GM21619 (cell line): ENCODE results near the gene CDH26.

Source experiments
- ATAC-seq: cut with Tn5 transposase; IDR thresholded peaks from one replicate; pipeline ENCODE4 v1.9.1; 2021; ENCODE audit not compliant: unreplicated experiment

The CDH26 gene

DNA sequence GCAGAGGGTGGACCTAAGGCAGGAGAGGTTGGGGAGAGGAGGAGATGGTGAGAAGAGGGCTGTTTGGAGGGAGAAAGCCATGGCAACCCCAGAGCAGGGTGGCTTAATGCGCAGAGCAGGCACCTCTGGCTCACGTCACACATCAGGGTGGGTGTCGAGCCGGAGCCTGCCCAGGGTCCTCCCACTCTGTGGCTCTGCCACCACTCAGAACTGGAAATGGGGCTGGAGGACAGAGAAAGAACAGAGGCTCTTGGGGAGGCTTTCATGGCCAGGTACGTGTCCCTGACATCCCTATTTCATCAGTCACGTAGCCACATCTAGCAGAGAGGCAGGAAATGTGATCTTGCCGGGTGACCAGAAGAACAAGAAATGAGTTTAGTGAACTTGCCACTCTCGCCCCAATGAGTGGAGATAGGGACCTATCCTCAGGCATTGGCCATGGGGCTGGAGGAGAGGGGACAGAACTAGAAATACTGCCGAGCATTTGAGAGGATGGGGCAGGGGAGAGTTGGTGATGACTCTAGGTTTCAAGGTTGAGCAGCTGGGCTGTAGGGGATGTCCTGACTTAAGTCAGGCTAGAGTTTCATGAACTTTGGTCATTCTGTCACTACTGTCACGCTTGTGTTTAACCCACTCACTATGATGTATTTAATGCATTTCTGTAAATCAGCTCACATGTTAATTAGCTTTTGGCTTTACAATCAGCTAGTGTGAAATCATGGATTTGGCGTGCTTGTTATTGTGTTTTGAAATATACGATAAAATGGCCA, 52.7 kb downstream of the CDH26 start:
- ATAC-seq, result no peak

DNA sequence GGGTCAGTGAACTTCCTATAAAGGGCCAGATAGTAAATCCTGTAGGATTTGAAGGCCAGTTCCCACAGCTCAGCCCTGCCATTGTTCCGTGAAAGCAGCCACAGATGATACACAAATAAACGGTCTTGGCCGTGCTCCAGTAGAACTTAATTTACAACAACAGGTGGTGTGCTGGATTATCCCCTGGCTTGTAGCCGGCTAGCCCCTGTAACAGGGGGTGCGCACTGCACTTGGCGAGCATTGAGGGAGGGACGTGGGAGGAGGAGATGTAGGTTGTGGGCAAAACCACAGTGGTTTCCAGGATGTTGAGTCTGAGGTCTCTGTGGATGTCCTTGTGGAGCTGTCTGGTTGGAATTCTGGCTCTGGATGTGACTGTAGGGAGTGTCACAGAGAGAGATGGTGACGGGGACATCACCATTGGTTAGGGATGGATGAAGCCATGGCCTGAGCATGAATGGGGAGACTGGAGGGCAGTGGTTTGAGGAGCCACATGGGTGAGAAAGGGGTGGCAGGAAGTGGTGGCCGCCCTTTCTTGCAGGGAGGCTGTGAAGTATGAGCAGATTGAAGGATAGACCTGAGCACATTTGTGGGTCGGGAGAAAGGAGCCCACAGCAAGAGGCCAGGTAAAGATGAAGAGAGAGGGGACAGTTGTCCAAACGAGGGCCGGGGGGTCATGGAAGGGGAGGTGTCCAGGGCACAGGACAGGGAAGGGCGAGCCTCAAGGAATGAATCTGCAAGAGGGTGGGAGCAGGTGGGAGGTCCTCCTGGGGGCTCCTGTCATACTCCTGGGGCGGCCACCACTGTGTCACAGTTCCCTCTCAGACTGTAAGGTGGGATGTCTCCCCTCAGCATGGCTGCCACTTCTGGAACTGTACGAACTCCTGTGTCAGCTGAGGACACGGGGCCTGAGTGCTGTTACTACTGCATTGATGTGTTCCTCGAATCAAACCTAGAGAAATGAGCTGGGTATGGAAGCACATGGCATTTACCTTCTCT, 53.6 kb downstream of the CDH26 start:
- ATAC-seq, result no peak

DNA sequence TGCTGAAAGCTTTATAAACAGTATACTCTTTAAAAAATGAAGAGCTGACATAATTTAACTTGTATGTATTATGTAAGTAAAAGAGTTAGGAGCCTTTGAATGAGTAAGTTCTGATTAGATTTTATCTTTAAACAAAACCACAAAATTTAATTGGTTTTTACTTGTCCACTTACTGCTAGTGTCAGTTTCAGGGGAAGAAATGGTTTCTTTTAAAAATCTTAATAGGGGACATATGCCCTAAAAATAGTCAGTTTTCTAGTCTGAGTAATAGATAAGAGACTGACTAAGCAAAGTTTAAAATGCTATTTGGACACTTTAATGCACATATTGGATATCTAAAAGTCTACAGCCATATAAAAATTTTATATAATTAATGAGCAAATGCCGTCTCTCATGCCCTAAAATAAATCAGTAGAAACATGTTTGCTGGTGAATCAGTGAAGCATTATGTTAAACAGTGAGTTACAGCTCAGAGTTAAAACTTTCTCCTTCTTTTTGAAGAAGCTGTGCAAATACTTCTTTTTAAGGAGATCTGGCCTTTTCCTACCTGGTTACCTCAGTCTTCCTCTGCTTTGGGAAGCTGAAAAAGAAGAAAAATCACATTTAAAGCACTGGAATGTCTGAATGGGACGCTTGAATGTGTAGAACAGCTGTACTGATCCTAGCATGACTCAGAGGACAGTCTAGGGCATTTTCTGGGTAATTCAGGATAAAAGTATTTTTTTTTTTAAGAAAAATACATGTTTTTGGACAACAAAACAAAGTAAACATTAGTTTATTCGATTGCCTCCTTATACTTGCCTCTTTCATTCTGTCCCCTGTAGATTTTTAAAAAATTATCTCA, 55.3 kb downstream of the CDH26 start:
- ATAC-seq, result no peak

DNA sequence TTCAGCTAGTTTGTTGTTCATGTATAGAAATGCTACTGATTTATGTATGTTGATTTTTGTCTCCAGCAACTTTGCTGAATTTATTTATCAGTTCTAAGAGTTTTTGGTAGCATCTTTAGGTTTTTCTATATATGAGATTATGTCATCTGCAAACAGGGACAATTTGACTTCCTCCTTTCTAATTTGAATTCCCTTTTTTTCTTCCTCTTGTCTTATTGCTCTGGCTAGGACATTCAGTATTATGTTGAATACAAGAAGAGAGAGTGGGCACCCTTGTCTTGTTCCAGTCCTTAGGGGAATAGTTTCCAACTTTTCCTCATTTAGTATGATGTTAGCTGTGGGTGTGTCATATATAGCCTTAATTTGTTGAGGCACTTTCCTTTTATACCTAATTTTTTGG, 58.2 kb downstream of the CDH26 start:
- ATAC-seq, result no peak

DNA sequence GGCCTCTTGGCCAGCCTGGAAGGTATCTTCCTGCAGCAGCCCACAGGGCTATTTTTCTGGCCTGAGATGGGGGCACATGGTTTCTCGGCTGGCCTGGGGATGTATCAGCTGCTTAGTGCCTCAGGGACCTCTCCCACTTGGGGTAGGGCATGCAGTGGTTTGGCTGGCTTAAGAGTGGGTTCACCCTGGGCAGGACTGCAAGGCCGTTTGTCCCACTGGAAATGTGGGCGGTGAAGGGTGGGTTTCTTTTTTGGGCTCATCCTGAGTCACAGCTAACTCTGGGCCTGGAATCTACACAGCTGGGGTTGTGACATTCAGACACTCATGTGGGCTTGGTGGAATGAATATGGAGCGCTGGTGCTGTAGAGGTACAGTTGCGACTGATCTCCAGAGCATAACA, 62.0 kb downstream of the CDH26 start:
- no peak for ATAC-seq

DNA sequence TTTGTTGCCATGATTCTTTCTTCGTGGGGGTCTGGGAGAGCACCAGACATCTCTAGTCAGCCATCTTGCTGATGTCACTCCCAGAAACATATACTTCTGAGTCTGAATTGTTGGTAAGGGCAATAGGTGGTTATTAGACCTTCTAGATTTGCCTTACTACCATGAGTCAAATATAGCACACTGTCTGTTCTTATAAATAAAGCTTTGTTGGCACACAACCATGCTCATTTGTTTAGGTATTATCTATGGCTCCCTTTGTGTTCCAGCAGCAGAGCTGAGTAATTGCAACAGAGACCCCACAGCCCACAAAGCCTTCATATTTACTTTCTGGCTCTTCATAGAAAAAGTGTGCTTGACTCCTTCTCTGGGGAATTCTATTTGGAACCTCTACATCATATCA, 62.9 kb downstream of the CDH26 start:
- no peak for ATAC-seq

DNA sequence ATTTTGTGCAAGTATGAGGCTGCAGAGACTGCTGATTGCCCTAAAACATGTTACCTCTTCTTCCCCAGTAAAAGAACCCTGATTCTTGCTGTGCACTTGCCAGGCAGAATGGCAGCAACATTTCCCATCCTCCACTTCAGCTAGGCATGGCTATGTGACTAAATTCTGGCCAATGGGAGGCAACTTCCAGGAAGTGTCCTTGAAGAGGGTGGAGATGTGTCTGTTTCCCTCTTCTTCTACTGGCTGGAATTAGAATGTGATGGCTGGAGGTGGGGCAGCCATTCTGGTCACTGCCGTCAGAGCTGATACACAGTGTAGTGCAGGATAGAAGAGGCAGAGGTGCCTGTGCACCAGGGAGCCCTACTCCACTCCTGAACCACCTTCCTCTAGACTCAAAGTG, 64.6 kb downstream of the CDH26 start:
- ATAC-seq, result no peak

DNA sequence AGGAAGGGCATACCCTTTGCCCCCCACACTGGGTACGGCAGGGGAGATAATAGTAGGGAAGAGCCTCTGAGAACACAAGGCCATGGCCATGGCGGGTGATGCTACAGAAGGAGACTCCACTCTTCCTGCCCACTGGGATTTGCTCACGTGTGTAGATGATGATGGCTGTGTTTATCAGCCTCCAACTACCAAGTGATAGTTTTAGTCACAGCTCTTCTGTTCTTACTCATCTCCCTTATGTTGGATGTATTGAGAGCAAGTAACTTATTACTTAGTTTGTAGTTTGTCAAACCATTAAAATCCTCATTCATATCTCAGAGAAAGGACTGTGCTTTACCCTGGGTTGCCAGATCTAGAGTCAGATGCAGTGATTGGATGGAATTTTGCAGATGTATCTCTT, 66.0 kb downstream of the CDH26 start:
- no peak for ATAC-seq

DNA sequence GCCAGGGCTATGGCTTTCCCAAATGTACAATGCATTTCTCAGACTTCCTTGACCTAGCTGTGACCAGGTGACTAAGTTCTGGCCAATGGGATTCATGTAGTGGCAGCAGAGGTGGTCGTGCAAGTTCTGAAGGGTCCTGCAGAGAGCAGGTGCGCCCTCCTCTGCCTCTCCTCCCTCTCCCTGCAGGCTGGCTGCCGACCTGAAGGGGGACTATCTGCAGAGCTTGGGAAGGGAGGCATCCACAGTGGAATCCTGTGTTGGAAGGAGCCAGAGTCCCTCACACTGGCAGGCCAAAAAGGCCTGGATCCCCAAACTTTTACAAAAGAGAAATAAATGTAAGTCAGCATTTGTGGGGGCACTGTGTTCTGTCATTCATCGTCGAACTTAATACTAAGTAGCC, 66.6 kb downstream of the CDH26 start:
- ATAC-seq, result no peak

DNA sequence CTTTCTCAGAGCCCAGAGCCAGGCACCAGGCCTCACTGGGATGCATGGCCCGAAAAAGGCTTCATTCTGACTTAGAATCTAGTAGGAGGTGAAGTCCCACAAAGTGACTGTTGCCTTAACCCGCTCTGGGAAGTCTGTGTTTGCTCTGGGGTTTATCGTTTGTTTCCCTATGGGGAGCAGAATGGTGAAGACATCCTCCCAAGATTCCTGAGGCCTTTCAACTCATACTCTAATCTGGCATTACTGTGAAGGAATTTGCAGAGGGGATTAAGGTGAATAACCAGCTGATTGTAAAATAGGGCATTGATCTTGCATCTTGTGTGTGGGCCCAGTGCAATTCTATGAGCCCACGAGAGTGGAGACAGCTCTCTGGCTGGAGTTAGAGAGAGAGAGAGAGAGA, 67.8 kb downstream of the CDH26 start:
- ATAC-seq, result no peak

DNA sequence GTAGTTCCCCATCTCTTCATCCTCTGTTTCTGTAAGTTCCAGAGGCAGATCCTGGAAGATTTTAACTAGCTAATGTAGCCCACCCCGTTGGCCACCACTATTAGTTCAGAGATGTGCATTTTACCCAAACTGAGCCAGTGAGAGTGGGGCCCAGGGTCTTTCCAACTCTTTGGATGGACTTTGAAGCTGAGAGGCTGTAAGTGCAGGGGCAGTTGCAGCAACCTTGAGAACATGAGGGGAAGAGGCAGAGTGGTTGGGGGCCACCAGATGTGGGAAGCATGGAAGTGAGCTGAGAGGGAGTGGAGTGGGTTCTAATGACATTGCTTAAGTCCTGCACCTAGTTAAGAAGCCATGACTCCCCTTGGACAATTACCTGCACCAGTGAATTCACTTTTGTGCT, 72.2 kb downstream of the CDH26 start:
- no peak for ATAC-seq

DNA sequence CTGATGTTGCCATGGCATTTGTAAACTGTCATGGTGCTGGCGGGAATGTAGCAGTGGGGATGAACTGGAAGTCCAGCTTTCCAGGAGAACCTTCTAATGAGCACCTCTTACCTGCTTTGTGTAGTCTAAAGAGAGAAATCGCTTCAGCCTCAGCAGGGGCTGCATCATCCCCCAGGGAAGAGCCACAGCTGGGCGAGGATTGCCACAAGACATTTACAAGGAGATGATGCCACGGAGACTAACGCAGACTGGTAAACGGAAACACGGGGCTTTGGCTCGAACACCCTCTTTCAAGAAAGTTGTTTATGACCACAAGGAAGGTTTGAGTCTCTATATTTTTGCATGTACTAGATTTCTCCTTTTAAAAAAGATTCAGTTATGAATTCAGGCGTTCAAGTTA, 72.9 kb downstream of the CDH26 start:
- no peak for ATAC-seq

DNA sequence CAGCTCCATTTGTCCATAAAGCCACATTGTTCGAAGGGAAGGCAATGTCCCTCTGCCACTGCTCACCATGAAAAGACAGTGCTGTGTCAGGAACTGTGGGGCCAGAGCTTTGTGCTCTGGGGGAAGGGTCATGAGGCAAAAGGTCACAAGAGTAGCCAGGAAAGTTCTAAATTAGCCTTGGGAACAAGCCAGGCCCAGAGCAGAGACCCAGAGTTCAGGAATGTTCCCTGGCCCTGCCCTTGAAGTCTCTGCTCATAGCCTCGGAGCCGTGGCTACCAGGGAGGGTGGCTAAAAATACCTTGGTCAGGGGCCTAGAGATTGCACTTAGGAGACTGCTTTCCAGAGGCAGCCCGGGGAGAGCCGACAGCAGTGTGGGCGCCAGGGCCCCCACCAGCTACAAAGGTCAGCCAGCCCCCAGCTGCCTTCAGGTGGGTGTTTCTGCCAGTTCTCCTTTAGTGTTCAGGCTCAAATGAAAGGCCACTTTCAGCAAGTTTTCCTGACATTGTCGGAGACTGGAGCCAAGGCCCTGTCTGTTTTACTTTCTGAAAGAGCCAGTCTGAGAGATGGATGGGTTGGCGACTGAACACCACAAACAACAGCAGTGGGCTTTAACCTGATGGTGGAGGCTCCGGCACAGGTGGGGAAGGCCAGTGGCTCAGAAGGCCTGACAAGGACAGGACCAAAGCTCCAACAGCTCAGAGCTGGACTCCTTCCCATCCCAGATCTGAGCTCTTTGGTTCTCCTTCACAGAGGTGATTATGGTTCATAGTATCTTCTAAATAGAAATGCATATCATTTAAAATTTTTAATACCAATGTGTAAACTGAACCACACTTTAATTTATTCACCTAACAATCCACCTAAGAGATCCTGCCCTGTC, 76.2 kb downstream of the CDH26 start:
- no peak for ATAC-seq

DNA sequence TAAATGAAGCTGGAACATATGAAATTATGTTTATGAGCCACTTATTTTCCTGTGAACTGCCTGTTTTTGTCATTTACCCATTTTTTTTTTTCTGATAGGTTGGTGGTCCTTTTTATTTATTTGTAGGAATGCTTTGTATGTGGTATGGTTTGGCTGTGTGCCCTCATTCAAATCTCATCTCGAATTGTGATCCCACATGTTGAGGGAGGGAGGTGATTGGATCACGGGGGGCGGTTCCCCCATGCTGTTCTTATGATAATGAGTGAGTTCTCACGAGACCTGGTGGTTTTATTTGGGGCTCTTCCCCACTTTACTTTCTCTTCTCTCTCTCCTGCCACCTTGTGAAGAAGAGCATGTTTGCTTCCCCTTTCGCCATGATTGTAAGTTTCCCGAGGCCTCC, 77.3 kb downstream of the CDH26 start:
- no peak for ATAC-seq

DNA sequence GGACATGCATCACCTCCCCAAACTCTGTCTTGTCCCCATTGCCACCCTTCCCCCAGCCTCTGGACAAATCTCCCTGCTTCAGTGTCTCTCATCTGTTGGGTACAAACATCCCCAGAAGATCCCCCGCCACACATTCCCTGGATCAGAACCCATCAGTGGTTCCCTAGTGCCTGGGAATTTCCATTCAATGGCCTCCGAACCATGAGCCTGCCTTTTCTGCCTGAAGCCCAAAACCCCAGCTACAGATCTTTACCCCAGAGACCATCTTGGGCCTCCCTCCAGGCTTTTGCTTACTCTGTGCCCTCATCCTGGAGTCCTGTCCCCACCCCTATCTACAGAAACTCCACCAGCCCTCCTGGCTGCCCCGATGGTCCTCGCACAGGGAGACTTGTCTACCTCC, 78.1 kb downstream of the CDH26 start:
- ATAC-seq, result no peak

DNA sequence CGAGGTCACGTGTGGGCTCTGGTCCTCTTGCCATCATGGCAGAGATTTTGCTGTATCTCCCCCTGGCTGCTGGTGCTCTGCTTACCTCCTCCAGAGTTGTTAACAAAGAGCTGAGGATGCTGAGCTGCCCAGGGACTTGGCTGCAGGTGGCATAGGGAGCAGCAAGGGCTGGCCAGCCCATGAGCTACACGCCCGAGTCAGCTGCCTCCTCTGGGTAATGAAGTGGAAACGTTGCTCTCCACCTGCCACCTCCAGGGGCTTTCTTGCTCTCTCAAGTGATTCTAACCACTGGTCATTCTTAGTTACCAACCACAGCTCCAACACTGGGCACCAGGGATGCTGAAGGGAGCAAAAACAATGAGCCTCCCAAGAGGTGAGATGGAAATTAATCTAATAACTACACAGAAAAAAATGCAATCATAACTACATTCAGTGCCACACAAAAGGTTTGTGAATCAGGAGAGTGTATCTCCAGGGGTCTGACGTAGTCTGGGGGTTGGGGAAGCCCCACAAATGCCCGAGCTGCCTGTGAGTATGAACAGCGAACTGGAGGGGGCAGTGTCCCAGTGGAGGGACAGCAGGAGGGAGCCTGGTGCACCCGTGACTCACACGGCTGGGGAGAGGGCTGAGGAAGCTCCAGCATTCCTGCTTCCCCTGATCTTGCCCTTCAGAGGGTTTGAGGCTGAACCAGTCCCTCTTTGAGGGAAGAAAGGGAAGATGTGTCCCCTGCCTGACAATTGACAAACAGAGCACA, 78.7 kb downstream of the CDH26 start:
- ATAC-seq, result no peak

DNA sequence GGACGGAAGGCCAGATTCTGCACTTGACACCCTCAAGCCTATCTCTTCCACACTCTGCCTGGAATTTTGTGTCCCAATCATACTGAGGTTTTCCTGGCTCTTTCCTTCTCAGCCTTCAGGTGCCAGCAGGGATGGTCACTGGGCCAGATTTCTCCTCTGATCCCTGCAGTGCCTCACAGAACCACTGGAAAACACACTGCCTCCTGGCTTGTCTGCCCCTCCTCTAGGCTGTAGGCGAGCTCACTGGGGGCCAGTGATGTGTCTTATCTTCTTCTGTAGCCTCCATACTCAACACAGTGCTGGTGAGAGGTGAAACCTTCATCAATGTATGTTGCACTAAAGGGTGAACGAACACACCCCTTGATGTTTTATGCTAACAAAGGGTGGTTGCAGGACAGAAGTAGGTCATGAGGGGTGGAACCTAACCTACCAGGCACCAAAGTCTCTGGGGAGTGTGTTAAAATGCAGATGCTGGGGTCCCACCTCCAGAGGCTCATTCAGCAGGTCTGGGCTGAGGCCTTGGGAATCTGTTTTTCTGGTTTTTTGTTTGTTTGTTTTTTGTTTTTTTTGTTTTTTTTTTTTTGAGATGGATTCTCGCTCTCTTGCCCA, 80.3 kb downstream of the CDH26 start:
- ATAC-seq, result no peak

DNA sequence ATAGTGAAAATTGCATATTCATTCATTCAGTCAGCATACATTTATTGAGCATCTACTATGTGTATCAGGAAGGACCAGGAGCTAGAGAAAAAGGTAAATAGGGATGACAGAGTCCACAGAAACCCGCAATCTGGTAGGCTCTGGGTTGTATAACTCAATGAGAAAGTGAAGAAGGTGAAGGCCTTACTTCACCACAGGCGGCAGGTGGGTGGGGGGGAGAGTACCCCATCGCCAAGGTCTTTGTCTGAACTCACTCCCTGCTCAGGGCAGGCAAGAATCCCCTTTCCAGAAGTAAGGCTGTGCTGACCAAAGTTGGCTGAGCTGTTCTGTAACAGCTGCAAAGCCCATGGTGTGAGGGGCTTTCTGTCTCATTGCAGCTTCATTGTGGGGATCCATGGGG, 81.3 kb downstream of the CDH26 start:
- no peak for ATAC-seq

DNA sequence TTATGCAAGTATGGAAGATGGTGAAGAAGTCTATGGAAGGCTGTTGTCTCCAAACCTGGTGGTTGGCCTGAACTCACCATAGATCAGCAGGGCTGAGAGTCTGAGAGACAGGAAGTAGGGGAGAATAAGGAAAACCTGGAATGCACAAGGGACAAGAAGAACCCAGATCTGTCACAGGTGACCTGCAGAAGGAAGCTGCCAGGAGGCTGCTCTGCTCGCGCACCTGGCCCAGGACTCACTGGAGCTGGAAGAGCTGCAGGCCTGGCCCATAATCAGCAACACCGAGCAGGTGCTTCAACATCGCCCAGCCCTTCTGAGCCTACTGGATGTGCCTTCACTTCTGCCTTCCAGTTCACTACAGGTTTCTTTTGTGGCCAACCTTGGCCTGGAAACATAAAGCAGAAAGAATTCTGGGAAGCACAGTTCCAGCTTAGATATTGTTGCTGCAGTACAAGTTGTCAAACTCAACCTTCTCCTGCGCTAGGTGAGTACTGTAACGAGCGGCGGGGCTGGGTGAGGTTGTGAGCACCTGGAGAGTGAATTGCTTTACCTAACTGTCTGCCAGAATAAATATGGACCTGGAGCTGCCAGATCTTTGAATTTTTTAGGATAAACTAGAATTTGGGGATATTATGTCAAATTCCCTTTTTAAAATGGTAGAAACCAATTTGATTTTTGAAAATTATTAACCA, 82.4 kb downstream of the CDH26 start:
- ATAC-seq, result no peak
